ENCODE measurements around the gene RETREG2.

DNA sequence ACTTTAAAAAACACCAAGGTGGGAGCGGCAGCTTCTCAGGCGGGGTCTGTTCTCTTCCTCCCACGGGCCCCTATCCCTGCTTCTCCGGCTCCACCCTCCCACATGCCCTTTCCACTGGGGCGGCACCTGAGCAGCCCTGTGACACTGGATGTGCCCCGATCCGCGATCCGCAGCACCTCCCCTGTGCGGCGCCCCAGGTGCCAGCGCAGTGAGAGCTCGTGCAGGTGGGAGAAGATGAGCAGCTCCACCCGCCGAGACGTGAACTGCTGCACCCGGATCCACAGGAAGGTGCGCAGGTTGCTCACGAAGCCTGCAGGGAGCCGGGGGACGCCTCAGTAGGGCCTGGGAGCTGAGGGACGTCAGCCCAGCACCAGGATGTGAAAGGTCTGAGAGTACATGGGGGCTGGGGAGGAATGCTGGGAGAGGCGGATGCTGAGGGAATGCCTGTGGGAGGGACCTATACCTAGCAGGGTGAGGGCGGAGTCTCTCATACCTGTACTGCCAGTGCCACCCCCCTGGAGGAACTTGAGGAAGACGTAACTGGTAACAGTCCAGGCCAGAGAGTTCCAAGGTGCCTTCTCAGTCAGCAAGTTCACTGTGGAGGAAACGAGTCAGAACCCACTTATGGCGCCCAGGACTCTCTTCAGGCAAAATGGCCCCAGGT lies 37.9 kb downstream of the RETREG2 start:
- TF ChIP-seq, protein P1, sequence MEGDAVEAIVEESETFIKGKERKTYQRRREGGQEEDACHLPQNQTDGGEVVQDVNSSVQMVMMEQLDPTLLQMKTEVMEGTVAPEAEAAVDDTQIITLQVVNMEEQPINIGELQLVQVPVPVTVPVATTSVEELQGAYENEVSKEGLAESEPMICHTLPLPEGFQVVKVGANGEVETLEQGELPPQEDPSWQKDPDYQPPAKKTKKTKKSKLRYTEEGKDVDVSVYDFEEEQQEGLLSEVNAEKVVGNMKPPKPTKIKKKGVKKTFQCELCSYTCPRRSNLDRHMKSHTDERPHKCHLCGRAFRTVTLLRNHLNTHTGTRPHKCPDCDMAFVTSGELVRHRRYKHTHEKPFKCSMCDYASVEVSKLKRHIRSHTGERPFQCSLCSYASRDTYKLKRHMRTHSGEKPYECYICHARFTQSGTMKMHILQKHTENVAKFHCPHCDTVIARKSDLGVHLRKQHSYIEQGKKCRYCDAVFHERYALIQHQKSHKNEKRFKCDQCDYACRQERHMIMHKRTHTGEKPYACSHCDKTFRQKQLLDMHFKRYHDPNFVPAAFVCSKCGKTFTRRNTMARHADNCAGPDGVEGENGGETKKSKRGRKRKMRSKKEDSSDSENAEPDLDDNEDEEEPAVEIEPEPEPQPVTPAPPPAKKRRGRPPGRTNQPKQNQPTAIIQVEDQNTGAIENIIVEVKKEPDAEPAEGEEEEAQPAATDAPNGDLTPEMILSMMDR (IDR thresholded peaks at IDR 0.05): no peak
- TF ChIP-seq POLR2A (IDR thresholded peaks at IDR 0.05) (no peak), POLR2AphosphoS5 (IDR thresholded peaks at IDR 0.05) (no peak), EP300 (IDR thresholded peaks at IDR 0.05) (no peak)
